HEK293 (cell line): Measurements from ENCODE around the gene TMEM250.

Experiments used
- GFI1B ChIP-seq: fragments of 450-650 bp; formaldehyde crosslinking; IDR thresholded peaks from 2 replicates; pipeline ENCODE4 v1.5.1; 2016; ENCODE audit warnings: missing biosample characterization, missing genetic modification characterization
- KLF10 ChIP-seq: fragments of 450-650 bp; IDR thresholded peaks from 2 replicates; pipeline ENCODE4 v1.5.1; 2018; ENCODE audit warnings: missing biosample characterization, mild to moderate bottlenecking, missing genetic modification characterization
- RBAK ChIP-seq: fragments of 450-650 bp; formaldehyde crosslinking; IDR thresholded peaks from 2 replicates; pipeline ENCODE4 v1.5.1; 2016; ENCODE audit warnings: missing biosample characterization, missing genetic modification characterization
- REPIN1 ChIP-seq: fragments of 450-650 bp; formaldehyde crosslinking; IDR thresholded peaks from 2 replicates; pipeline ENCODE4 v1.5.1; 2017; ENCODE audit warnings: missing biosample characterization, missing genetic modification characterization, low read depth
- TCF7L2 ChIP-seq: IDR thresholded peaks from 2 replicates; pipeline ENCODE4 v1.6.1; 2011; ENCODE audit warnings: low read depth, mild to moderate bottlenecking, inconsistent platforms, low read length, moderate library complexity, borderline replicate concordance
- YY2 ChIP-seq: fragments of 450-650 bp; formaldehyde crosslinking; IDR thresholded peaks from 2 replicates; pipeline ENCODE4 v1.5.1; 2016; ENCODE audit warnings: missing biosample characterization, missing genetic modification characterization
- ZBTB11 ChIP-seq: fragments of 450-650 bp; formaldehyde crosslinking; conservative IDR thresholded peaks from 2 replicates; pipeline ENCODE4 v1.5.1; 2016; ENCODE audit warnings: low read depth, missing biosample characterization, missing genetic modification characterization
- ZFHX2 ChIP-seq: fragments of 450-650 bp; formaldehyde crosslinking; conservative IDR thresholded peaks from 2 replicates; pipeline ENCODE4 v1.5.1; 2016; ENCODE audit warnings: missing biosample characterization, missing genetic modification characterization
- ZNF121 ChIP-seq: fragments of 450-650 bp; formaldehyde crosslinking; IDR thresholded peaks from 2 replicates; pipeline ENCODE4 v1.5.1; 2016; ENCODE audit warnings: missing biosample characterization, missing genetic modification characterization
- ZNF140 ChIP-seq: fragments of 450-650 bp; formaldehyde crosslinking; IDR thresholded peaks from 2 replicates; pipeline ENCODE4 v1.5.1; 2016; ENCODE audit warnings: missing biosample characterization, missing genetic modification characterization
- ZNF175 ChIP-seq: fragments of 450-650 bp; formaldehyde crosslinking; IDR thresholded peaks from 2 replicates; pipeline ENCODE4 v1.5.1; 2016; ENCODE audit warnings: missing biosample characterization, missing genetic modification characterization
- ZNF37A ChIP-seq: fragments of 450-650 bp; IDR thresholded peaks from 2 replicates; pipeline ENCODE4 v1.5.1; 2018; ENCODE audit warnings: missing biosample characterization, missing genetic modification characterization
- ZNF404 ChIP-seq: fragments of 450-650 bp; formaldehyde crosslinking; IDR thresholded peaks from 2 replicates; pipeline ENCODE4 v1.5.1; 2017; ENCODE audit warnings: missing biosample characterization, missing genetic modification characterization
- ZNF549 ChIP-seq: fragments of 450-650 bp; IDR thresholded peaks from 2 replicates; pipeline ENCODE4 v1.5.1; 2018; ENCODE audit warnings: missing biosample characterization, missing genetic modification characterization, mild to moderate bottlenecking, inconsistent platforms, moderate library complexity
- ZNF571 ChIP-seq: fragments of 450-650 bp; formaldehyde crosslinking; IDR thresholded peaks from 2 replicates; pipeline ENCODE4 v1.5.0; 2017; ENCODE audit warnings: missing biosample characterization, missing genetic modification characterization
- ZNF610 ChIP-seq: fragments of 450-650 bp; formaldehyde crosslinking; IDR thresholded peaks from 2 replicates; pipeline ENCODE4 v1.5.1; 2016; ENCODE audit warnings: missing biosample characterization, missing genetic modification characterization, borderline replicate concordance
- ZNF629 ChIP-seq: fragments of 450-650 bp; formaldehyde crosslinking; IDR thresholded peaks from 2 replicates; pipeline ENCODE4 v1.5.1; 2017; ENCODE audit warnings: missing biosample characterization, missing genetic modification characterization
- ZNF664 ChIP-seq: fragments of 450-650 bp; formaldehyde crosslinking; IDR thresholded peaks from 2 replicates; pipeline ENCODE4 v1.5.1; 2016; ENCODE audit warnings: missing biosample characterization, missing genetic modification characterization
- ZNF701 ChIP-seq: fragments of 450-650 bp; formaldehyde crosslinking; IDR thresholded peaks from 2 replicates; pipeline ENCODE4 v1.5.1; 2016; ENCODE audit warnings: missing biosample characterization, missing genetic modification characterization
- ZNF792 ChIP-seq: fragments of 450-650 bp; formaldehyde crosslinking; IDR thresholded peaks from 2 replicates; pipeline ENCODE4 v1.5.1; 2016; ENCODE audit warnings: missing biosample characterization, missing genetic modification characterization
- ZSCAN18 ChIP-seq: fragments of 450-650 bp; formaldehyde crosslinking; IDR thresholded peaks from 2 replicates; pipeline ENCODE4 v1.5.1; 2016; ENCODE audit warnings: missing biosample characterization, missing genetic modification characterization
- ZXDB ChIP-seq: fragments of 450-650 bp; formaldehyde crosslinking; IDR thresholded peaks from 2 replicates; pipeline ENCODE4 v1.5.1; 2016; ENCODE audit warnings: missing biosample characterization, missing genetic modification characterization
- TF ChIP-seq, protein P1 (sequence below): fragments of 450-650 bp; formaldehyde crosslinking; IDR thresholded peaks from 2 replicates; pipeline ENCODE4 v1.5.0; 2017; ENCODE audit warnings: missing biosample characterization, missing genetic modification characterization, borderline replicate concordance
- TF ChIP-seq, protein P2 (sequence below): fragments of 450-650 bp; formaldehyde crosslinking; IDR thresholded peaks from 2 replicates; pipeline ENCODE4 v1.5.1; 2017; ENCODE audit warnings: missing biosample characterization, missing genetic modification characterization
- TF ChIP-seq, protein P3 (sequence below): fragments of 450-650 bp; formaldehyde crosslinking; optimal IDR thresholded peaks from 2 replicates; pipeline ENCODE3; 2016; ENCODE audit warnings: missing biosample characterization, mild to moderate bottlenecking, missing genetic modification characterization
- TF ChIP-seq, protein P4 (sequence below): fragments of 450-650 bp; formaldehyde crosslinking; IDR thresholded peaks from 2 replicates; pipeline ENCODE4 v1.5.1; 2016; ENCODE audit warnings: missing biosample characterization, missing genetic modification characterization
- TF ChIP-seq, protein P5 (sequence below): fragments of 450-650 bp; formaldehyde crosslinking; IDR thresholded peaks from 2 replicates; pipeline ENCODE4 v1.5.1; 2016; ENCODE audit warnings: missing biosample characterization, missing genetic modification characterization

TMEM250 gene

DNA sequence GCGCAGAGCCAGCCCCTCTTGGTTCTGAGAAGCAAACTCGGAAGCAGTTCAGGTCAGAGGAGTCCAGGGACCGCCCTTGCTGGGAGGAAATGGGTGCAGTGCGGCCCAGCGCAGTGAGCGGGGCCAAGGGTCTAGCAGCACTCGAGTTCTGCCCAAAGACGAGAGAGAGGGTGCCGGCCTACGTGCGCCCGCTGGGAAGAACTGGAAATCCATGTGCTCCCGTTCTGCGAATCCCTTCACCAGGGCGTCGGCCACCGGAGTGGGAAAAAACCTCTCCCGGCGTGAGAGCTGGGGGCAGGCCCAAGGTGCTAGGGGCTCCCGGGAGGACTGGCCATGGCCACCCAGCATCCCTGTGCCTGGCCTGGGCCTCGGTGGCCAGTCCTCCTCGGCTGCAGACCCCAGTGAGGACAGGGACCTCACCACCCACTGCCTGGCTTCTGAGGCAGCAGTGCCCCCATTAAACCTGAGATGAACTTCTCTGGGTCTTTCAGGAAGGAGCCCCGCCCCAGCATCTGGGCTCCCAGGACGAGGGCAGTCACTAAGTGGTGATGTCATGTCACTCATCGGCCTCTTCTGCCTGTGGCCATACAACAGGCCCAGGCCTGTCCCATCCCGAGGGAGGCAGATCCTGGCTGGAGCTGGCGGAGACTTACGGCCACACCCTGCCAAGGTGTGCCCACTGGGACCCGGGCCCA lies 10.6 kb downstream of the TMEM250 start (continued):
- TF ChIP-seq, protein P1, sequence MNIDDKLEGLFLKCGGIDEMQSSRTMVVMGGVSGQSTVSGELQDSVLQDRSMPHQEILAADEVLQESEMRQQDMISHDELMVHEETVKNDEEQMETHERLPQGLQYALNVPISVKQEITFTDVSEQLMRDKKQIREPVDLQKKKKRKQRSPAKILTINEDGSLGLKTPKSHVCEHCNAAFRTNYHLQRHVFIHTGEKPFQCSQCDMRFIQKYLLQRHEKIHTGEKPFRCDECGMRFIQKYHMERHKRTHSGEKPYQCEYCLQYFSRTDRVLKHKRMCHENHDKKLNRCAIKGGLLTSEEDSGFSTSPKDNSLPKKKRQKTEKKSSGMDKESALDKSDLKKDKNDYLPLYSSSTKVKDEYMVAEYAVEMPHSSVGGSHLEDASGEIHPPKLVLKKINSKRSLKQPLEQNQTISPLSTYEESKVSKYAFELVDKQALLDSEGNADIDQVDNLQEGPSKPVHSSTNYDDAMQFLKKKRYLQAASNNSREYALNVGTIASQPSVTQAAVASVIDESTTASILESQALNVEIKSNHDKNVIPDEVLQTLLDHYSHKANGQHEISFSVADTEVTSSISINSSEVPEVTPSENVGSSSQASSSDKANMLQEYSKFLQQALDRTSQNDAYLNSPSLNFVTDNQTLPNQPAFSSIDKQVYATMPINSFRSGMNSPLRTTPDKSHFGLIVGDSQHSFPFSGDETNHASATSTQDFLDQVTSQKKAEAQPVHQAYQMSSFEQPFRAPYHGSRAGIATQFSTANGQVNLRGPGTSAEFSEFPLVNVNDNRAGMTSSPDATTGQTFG (tag by site-specific recombination), result no peak
- TF ChIP-seq ZBTB11 (no peak), ZSCAN18 (tag by site-specific recombination) (no peak), ZNF610 (tag by site-specific recombination) (no peak), ZNF121 (no peak), ZNF404 (no peak), KLF10 (peak; percentile 76), ZXDB (tag by site-specific recombination) (0 out of 2 replicates have a peak, but pooled peaks have one; percentile 14), ZNF549 (tag by site-specific recombination) (no peak), ZNF792 (no peak), ZNF140 (tag by site-specific recombination) (no peak), ZNF629 (tag by site-specific recombination) (peak; percentile 94), ZFHX2 (tag by site-specific recombination) (peak; percentile 12; the same call in 1 of the 2 replicates), ZNF701 (tag by site-specific recombination) (no peak), GFI1B (tag by site-specific recombination) (no peak), ZNF571 (tag by site-specific recombination) (no peak), REPIN1 (tag by site-specific recombination) (no peak), RBAK (tag by site-specific recombination) (no peak), ZNF664 (tag by site-specific recombination) (no peak), ZNF175 (no peak), YY2 (tag by site-specific recombination) (no peak), TCF7L2 (no peak), ZNF37A (tag by site-specific recombination) (no peak)
- TF ChIP-seq, protein P2, sequence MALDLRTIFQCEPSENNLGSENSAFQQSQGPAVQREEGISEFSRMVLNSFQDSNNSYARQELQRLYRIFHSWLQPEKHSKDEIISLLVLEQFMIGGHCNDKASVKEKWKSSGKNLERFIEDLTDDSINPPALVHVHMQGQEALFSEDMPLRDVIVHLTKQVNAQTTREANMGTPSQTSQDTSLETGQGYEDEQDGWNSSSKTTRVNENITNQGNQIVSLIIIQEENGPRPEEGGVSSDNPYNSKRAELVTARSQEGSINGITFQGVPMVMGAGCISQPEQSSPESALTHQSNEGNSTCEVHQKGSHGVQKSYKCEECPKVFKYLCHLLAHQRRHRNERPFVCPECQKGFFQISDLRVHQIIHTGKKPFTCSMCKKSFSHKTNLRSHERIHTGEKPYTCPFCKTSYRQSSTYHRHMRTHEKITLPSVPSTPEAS (tag by site-specific recombination), result peak; percentile 32; the same call in 1 of the 2 replicates
- TF ChIP-seq, protein P3, sequence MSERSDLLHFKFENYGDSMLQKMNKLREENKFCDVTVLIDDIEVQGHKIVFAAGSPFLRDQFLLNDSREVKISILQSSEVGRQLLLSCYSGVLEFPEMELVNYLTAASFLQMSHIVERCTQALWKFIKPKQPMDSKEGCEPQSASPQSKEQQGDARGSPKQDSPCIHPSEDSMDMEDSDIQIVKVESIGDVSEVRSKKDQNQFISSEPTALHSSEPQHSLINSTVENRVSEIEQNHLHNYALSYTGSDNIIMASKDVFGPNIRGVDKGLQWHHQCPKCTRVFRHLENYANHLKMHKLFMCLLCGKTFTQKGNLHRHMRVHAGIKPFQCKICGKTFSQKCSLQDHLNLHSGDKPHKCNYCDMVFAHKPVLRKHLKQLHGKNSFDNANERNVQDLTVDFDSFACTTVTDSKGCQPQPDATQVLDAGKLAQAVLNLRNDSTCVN (tag by site-specific recombination), result no peak
- TF ChIP-seq, protein P4, sequence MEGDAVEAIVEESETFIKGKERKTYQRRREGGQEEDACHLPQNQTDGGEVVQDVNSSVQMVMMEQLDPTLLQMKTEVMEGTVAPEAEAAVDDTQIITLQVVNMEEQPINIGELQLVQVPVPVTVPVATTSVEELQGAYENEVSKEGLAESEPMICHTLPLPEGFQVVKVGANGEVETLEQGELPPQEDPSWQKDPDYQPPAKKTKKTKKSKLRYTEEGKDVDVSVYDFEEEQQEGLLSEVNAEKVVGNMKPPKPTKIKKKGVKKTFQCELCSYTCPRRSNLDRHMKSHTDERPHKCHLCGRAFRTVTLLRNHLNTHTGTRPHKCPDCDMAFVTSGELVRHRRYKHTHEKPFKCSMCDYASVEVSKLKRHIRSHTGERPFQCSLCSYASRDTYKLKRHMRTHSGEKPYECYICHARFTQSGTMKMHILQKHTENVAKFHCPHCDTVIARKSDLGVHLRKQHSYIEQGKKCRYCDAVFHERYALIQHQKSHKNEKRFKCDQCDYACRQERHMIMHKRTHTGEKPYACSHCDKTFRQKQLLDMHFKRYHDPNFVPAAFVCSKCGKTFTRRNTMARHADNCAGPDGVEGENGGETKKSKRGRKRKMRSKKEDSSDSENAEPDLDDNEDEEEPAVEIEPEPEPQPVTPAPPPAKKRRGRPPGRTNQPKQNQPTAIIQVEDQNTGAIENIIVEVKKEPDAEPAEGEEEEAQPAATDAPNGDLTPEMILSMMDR, result no peak
- TF ChIP-seq, protein P5, sequence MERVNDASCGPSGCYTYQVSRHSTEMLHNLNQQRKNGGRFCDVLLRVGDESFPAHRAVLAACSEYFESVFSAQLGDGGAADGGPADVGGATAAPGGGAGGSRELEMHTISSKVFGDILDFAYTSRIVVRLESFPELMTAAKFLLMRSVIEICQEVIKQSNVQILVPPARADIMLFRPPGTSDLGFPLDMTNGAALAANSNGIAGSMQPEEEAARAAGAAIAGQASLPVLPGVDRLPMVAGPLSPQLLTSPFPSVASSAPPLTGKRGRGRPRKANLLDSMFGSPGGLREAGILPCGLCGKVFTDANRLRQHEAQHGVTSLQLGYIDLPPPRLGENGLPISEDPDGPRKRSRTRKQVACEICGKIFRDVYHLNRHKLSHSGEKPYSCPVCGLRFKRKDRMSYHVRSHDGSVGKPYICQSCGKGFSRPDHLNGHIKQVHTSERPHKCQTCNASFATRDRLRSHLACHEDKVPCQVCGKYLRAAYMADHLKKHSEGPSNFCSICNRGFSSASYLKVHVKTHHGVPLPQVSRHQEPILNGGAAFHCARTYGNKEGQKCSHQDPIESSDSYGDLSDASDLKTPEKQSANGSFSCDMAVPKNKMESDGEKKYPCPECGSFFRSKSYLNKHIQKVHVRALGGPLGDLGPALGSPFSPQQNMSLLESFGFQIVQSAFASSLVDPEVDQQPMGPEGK (tag by site-specific recombination), result peak; percentile 87
